BLaER1 (cell line): ENCODE measurements around the gene RIMS4.

Experiments
- H3K27ac ChIP-seq: shearing (Covaris generic); formaldehyde crosslinking; 2 replicates; pipeline ENCODE4 v1.8.1; 2022
- H3K27me3 ChIP-seq: shearing (Covaris generic); formaldehyde crosslinking; 2 replicates; pipeline ENCODE4 v1.8.1; 2022
- H3K36me3 ChIP-seq: shearing (Covaris generic); formaldehyde crosslinking; 2 replicates; pipeline ENCODE4 v1.8.1; 2022
- H3K4me1 ChIP-seq: shearing (Covaris generic); formaldehyde crosslinking; 2 replicates; pipeline ENCODE4 v1.8.1; 2022
- H3K4me2 ChIP-seq: shearing (Covaris generic); formaldehyde crosslinking; 2 replicates; pipeline ENCODE4 v1.8.1; 2022
- H3K4me3 ChIP-seq: shearing (Covaris generic); formaldehyde crosslinking; 2 replicates; pipeline ENCODE4 v1.8.1; 2022
- H3K9ac ChIP-seq: shearing (Covaris generic); formaldehyde crosslinking; 2 replicates; pipeline ENCODE4 v1.8.1; 2022
- H3K9me3 ChIP-seq: shearing (Covaris generic); formaldehyde crosslinking; 2 replicates; pipeline ENCODE4 v1.8.1; 2022
- H4K20me1 ChIP-seq: shearing (Covaris generic); formaldehyde crosslinking; 2 replicates; pipeline ENCODE4 v1.8.1; 2022
- Cebpa-rat ChIP-seq: shearing (Covaris generic); IDR thresholded peaks from 2 replicates; pipeline ENCODE4 v1.8.1; 2022

RIMS4 gene

GRCh38 chr20:44725837-44726236 lies 84.5 kb downstream of the RIMS4 start:
- Histone ChIP-seq H3K4me3 (no peak overlapping the region), H4K20me1 (no peaks in the 10 kb centered on the region), H3K27me3 (no peaks in the 10 kb centered on the region), H3K4me2 (no peak overlapping the region), H3K36me3 (no peaks in the 10 kb centered on the region), H3K9me3 (no peaks in the 10 kb centered on the region), H3K4me1 (peaks cover 18% of the 10 kb centered on the region), H3K27ac (no peak overlapping the region), H3K9ac (no peak overlapping the region)
- no peak for TF ChIP-seq Cebpa-rat

DNA sequence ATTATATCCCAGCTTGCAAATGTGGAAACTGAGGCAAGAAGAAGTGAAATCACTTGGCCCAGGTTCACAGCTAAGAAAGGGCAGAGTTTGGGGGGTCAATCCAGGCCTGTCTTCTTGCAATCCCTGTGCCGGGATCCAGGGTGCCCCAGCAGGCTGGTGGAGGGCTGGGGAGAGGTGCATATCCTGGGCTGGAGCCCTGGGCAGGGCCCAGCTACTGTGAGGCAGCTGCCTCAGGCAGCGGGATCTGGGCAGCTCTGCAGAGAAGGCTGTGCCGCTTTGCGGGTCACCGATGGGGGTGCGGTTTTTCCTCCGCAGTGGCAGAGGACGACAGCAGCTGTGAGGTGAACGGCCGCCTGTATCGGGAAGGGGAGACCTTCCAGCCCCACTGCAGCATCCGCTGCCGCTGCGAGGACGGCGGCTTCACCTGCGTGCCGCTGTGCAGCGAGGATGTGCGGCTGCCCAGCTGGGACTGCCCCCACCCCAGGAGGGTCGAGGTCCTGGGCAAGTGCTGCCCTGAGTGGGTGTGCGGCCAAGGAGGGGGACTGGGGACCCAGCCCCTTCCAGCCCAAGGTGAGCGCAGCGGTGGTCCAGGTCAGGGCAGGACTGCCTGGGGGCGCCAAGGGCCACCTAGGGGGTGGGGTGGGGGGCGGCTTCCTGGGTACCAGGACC lies 85.8 kb downstream of the RIMS4 start:
- no peak for TF ChIP-seq Cebpa-rat
- no peaks in the 10 kb centered on the region for H3K9me3 ChIP-seq
- H4K20me1 ChIP-seq: no peaks in the 10 kb centered on the region; the same call in 1 of the 2 replicates
- no peak overlapping the region for H3K9ac ChIP-seq
- peaks cover 27% of the 10 kb centered on the region for H3K4me1 ChIP-seq
- H3K27ac ChIP-seq: no peak overlapping the region
- no peak overlapping the region for H3K4me2 ChIP-seq
- no peaks in the 10 kb centered on the region for H3K36me3 ChIP-seq
- no peaks in the 10 kb centered on the region for H3K27me3 ChIP-seq
- H3K4me3 ChIP-seq: no peak overlapping the region

DNA sequence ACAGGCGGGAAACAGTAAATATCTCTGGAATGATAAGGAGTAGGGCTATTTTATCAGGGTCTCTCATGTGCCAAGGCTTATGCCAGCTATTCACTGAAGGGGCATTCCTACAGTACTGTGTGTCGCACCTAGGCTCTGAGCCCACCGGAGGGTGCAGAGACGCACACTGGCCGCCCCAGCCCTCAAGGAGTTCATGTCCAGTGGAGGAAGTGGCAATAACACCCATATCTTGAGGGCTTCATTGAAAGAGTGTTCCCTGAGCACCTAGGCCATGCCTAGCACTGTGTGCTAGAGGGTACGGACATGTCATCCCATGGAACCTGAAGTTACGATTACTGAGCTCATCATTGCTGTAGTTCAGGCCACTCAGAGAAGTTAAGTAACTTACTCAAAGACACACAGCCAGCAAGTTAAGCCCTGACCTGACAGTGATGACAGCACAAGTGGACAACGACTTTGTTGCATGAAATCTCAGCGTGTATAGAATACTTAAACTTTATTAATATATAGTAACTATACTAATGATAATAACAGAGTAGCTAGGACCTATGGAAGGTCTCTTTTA lies 86.5 kb downstream of the RIMS4 start:
- H3K27me3 ChIP-seq: no peaks in the 10 kb centered on the region
- peak overlapping the region; percentile 62 for H3K4me2 ChIP-seq
- no peaks in the 10 kb centered on the region for H3K36me3 ChIP-seq
- peaks cover 27% of the 10 kb centered on the region for H3K4me1 ChIP-seq
- no peak overlapping the region for H3K9ac ChIP-seq
- H3K27ac ChIP-seq: 0 out of 2 replicates have a peak overlapping the region, but pooled peaks have one; percentile 22
- no peaks in the 10 kb centered on the region; the same call in 1 of the 2 replicates for H4K20me1 ChIP-seq
- no peak for TF ChIP-seq Cebpa-rat
- H3K9me3 ChIP-seq: no peaks in the 10 kb centered on the region
- H3K4me3 ChIP-seq: no peak overlapping the region

DNA sequence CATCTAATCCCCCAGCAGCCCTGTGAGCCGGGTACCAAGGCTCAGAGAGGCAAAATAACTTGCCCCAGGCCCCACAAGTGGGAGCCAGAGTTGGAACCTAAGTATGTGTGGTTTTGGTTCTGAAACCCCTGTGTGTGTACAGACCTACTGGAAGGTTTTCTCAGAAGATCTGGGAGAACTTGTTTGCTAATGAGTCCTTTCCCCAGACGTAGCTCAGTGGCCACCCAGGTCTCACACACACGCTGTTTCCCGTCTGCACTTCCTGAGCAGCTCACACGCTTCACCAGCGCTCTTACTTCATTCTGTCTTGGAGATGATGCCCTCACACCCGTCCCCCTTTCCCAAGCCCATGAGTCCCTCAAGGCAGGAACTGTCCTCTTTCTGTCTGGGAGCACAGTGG lies 87.0 kb downstream of the RIMS4 start:
- Histone ChIP-seq H3K27me3 (no peaks in the 10 kb centered on the region), H3K36me3 (no peaks in the 10 kb centered on the region), H3K9me3 (no peaks in the 10 kb centered on the region), H3K9ac (no peak overlapping the region), H4K20me1 (no peaks in the 10 kb centered on the region; the same call in 1 of the 2 replicates), H3K4me1 (peaks cover 27% of the 10 kb centered on the region), H3K4me2 (peak overlapping the region; percentile 62), H3K4me3 (no peak overlapping the region), H3K27ac (0 out of 2 replicates have a peak overlapping the region, but pooled peaks have one; percentile 22)
- no peak for TF ChIP-seq Cebpa-rat

DNA sequence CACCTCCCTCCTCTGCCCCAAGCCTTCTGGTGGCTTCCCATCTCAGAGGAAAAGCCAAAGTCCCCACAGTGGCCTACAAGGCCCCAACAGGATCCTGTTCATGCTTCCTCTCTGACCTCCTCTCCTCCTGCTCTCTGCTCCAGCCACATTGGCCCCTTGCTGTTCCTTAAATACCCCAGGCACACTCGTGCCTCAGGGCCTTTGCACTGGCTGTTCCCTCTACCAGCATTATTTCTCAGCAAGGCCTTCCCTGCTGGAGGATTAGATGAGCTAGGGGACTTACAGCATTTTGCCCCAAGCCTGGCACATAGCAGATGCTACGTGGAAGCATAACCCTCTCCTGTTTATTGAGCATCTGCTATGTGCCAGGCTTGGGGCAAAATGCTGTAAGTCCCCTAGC lies 87.4 kb downstream of the RIMS4 start:
- Histone ChIP-seq H4K20me1 (no peaks in the 10 kb centered on the region; the same call in 1 of the 2 replicates), H3K9me3 (no peaks in the 10 kb centered on the region), H3K27ac (no peak overlapping the region), H3K4me3 (no peak overlapping the region), H3K27me3 (no peaks in the 10 kb centered on the region), H3K36me3 (no peaks in the 10 kb centered on the region), H3K9ac (no peak overlapping the region), H3K4me1 (peaks cover 27% of the 10 kb centered on the region), H3K4me2 (peak overlapping the region; percentile 62)
- TF ChIP-seq Cebpa-rat: no peak

DNA sequence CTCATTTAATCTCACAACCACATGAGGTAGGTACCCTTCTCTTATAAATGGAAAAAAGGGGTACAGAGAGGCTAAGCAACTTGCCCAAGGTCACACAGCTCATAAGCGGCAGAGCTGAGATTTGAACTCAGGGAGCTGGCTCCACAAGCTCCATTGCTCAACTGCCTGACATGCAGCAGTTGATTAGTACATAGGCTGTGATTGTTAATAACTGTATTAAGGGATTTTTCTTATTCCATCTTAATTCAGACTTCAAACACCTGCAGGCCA lies 88.6 kb downstream of the RIMS4 start:
- no peak overlapping the region for H3K4me3 ChIP-seq
- no peak overlapping the region for H3K27ac ChIP-seq
- no peak overlapping the region for H3K9ac ChIP-seq
- H4K20me1 ChIP-seq: no peaks in the 10 kb centered on the region; the same call in 1 of the 2 replicates
- H3K4me2 ChIP-seq: no peak overlapping the region
- no peak for TF ChIP-seq Cebpa-rat
- H3K36me3 ChIP-seq: no peaks in the 10 kb centered on the region
- no peaks in the 10 kb centered on the region for H3K9me3 ChIP-seq
- H3K27me3 ChIP-seq: no peaks in the 10 kb centered on the region
- peaks cover 27% of the 10 kb centered on the region for H3K4me1 ChIP-seq

DNA sequence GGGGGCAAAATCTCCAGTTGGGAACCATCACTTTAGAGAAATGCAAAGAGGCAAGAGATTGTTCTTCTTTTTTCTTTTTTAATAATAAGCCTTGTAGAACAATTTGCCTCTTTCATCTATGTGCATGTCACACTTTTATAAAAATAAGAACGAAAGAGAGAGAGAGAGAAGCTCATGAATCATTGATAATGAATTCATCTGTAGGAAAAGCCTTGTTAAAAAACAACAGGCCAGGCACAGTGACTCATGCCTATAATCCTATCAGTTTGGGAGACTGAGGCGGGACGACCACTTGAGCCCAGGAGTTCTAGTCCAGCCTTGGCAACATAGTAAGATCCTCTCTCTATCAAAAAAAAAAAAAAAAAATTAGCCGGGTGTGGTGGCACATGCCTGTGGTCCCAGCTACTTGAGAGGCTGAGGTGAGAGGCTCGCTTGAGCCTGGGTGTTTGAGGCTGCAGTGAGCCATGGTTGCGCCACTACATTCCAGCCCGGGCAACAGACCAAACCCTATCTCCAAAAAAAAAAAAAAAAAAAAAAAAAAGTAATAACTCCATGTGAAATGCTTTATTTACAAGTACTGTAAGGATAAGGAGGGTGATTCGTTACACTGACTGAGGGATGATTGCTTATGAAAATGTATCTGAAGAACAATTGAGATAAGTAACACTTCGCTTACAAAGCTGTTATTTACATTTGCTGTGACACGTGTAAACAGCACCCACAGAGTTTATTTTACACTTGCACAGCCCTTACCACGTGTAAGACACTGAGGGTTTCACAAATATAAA lies 89.2 kb downstream of the RIMS4 start:
- Histone ChIP-seq H3K9ac (no peak overlapping the region), H3K4me3 (no peak overlapping the region), H3K36me3 (no peaks in the 10 kb centered on the region), H3K4me2 (peak overlapping the region; percentile 49), H3K27me3 (no peaks in the 10 kb centered on the region), H3K27ac (no peak overlapping the region), H4K20me1 (no peaks in the 10 kb centered on the region; the same call in 1 of the 2 replicates), H3K9me3 (no peaks in the 10 kb centered on the region), H3K4me1 (peaks cover 27% of the 10 kb centered on the region)
- no peak for TF ChIP-seq Cebpa-rat

GRCh38 chr20:44720621-44720996 lies 89.7 kb downstream of the RIMS4 start:
- no peak overlapping the region for H3K9ac ChIP-seq
- H4K20me1 ChIP-seq: no peaks in the 10 kb centered on the region; the same call in 1 of the 2 replicates
- H3K4me2 ChIP-seq: peak overlapping the region; percentile 49
- no peaks in the 10 kb centered on the region for H3K9me3 ChIP-seq
- H3K4me3 ChIP-seq: no peak overlapping the region
- H3K36me3 ChIP-seq: no peaks in the 10 kb centered on the region
- peaks cover 27% of the 10 kb centered on the region for H3K4me1 ChIP-seq
- no peak overlapping the region for H3K27ac ChIP-seq
- H3K27me3 ChIP-seq: no peaks in the 10 kb centered on the region
- TF ChIP-seq Cebpa-rat: no peak

GRCh38 chr20:44719841-44720240 lies 90.5 kb downstream of the RIMS4 start:
- H3K9ac ChIP-seq: no peak overlapping the region
- peaks cover 32% of the 10 kb centered on the region for H3K4me1 ChIP-seq
- no peak overlapping the region for H3K27ac ChIP-seq
- no peaks in the 10 kb centered on the region; the same call in 1 of the 2 replicates for H4K20me1 ChIP-seq
- no peaks in the 10 kb centered on the region for H3K9me3 ChIP-seq
- no peak overlapping the region for H3K4me3 ChIP-seq
- H3K36me3 ChIP-seq: no peaks in the 10 kb centered on the region
- no peaks in the 10 kb centered on the region for H3K27me3 ChIP-seq
- no peak for TF ChIP-seq Cebpa-rat
- H3K4me2 ChIP-seq: no peak overlapping the region

GRCh38 chr20:44717986-44718385 lies 92.4 kb downstream of the RIMS4 start:
- H3K4me1 ChIP-seq: peaks cover 28% of the 10 kb centered on the region

More at GRCh38 chr20:44717986-44718385, 92.4 kb downstream of the RIMS4 start:
- H3K27ac ChIP-seq: no peak overlapping the region
- no peaks in the 10 kb centered on the region for H3K9me3 ChIP-seq
- H3K9ac ChIP-seq: no peak overlapping the region
- TF ChIP-seq Cebpa-rat: no peak
- H3K36me3 ChIP-seq: no peaks in the 10 kb centered on the region
- H3K4me3 ChIP-seq: no peak overlapping the region
- H4K20me1 ChIP-seq: no peaks in the 10 kb centered on the region; the same call in 1 of the 2 replicates
- H3K4me2 ChIP-seq: no peak overlapping the region
- no peaks in the 10 kb centered on the region for H3K27me3 ChIP-seq
